Thyroid gland (tissue), 4 donors: ENCODE measurements around the gene ADCY7.

Source experiments
- POLR2A ChIP-seq, 2 donors: fragments of 450-650 bp; IDR thresholded peaks; one replicate each; pipeline ENCODE4 v1.6.1; 2017; ENCODE audit warnings: antibody characterized with exemption in 2 of 2, mild to moderate bottlenecking in 2 of 2, moderate library complexity in 1 of 2
- TF ChIP-seq, protein P1 (sequence below), 6 experiments: fragments of 200-600 bp in 3 of 6; fragments of 450-650 bp in 3 of 6; sonication (generic) in 3 of 6; IDR thresholded peaks; one replicate each; pipeline ENCODE4 v1.5.1; 2016 to 2019; ENCODE audit warnings: antibody characterized with exemption in 6 of 6, mild to moderate bottlenecking in 2 of 6, inconsistent platforms in 1 of 6, moderate library complexity in 1 of 6

DNA sequence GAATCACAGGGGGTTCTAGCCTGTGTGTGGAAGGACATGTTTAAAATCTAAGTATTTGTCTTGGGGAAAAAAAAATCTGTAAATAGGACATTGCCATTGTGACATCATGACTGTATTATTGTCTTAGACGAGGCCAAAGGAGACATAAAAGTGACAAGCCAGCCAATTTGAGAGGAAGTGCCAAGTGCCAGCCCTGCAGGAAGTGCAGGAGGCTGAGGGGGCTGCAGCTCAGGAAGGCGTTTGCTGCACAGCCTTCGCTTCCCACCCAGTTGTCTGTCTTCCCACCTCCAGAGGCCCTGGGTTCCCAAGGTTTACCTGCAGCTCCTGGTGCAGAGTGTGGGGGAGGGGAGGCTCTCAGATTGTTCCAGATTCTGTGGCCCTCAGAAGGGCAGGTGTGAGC lies 1.3 kb downstream of the ADCY7 start:
- TF ChIP-seq, protein P1, sequence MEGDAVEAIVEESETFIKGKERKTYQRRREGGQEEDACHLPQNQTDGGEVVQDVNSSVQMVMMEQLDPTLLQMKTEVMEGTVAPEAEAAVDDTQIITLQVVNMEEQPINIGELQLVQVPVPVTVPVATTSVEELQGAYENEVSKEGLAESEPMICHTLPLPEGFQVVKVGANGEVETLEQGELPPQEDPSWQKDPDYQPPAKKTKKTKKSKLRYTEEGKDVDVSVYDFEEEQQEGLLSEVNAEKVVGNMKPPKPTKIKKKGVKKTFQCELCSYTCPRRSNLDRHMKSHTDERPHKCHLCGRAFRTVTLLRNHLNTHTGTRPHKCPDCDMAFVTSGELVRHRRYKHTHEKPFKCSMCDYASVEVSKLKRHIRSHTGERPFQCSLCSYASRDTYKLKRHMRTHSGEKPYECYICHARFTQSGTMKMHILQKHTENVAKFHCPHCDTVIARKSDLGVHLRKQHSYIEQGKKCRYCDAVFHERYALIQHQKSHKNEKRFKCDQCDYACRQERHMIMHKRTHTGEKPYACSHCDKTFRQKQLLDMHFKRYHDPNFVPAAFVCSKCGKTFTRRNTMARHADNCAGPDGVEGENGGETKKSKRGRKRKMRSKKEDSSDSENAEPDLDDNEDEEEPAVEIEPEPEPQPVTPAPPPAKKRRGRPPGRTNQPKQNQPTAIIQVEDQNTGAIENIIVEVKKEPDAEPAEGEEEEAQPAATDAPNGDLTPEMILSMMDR (IDR thresholded peaks at IDR 0.05), result no peak
- TF ChIP-seq POLR2A (IDR thresholded peaks at IDR 0.05), result no peak
